GM12878 (cell line): ENCODE measurements around the gene ATG5. TPM values are rescaled to one million over a fixed set of nuclear protein-coding genes. Genes with fewer than 3 reads are reported as not detected.

Experiments
- ATAC-seq: fragments of 200-7000 bp; cut with Tn5 transposase; 3 replicates; pipeline ENCODE4 v1.9.1; 2020; ENCODE audit warnings: mild to moderate bottlenecking, moderate library complexity
- BruUV-seq: library from RNA; stranded (reverse); fragments of 400-500 nt; replicated peaks from 2 replicates; lab custom pipeline; 2021; lab: Mats Ljungman, UMichigan
- CTCF ChIA-PET: fragments of 300-600 bp; sonication (Branson Sonifier 250); formaldehyde crosslinking; extraction: SDS; loops from one replicate; lab custom pipeline; 2021; ENCODE audit warnings: inconsistent platforms; lab: Yijun Ruan, JAX
- POLR2A ChIA-PET: fragments of 350-600 bp; formaldehyde crosslinking; extraction: SDS; loops from one replicate; lab custom pipeline; 2021; ENCODE audit warnings: inconsistent platforms; lab: Charles Lee
- RAD21 ChIA-PET: fragments of 300-600 bp; sonication (Branson Sonifier 250); formaldehyde crosslinking; loops from one replicate; lab custom pipeline; 2023; ENCODE audit warnings: antibody characterized with exemption; ENCODE audit not compliant: unreplicated experiment; lab: Charles Lee
- SMC1A ChIA-PET: fragments of 300-600 bp; sonication (Branson Sonifier 250); formaldehyde crosslinking; loops from one replicate; lab custom pipeline; 2023; ENCODE audit not compliant: unreplicated experiment, uncharacterized antibody; lab: Charles Lee
- DNase-seq: peaks from one replicate; pipeline ENCODE4 v3.0.0-alpha.2; 2011; ENCODE audit warnings: low read depth, low spot score
- FAIRE-seq: peaks from 3 replicates; lab custom pipeline; 2011; peaks lifted over from hg19 to GRCh38; lab: Jason Lieb, UNC
- H2AFZ ChIP-seq: 2 replicates; pipeline ENCODE4 v1.6.0; 2011; ENCODE audit warnings: low read depth, low read length, control low read depth; ENCODE audit not compliant: control insufficient read depth
- H3K27ac ChIP-seq: 2 replicates; pipeline ENCODE4 v1.5.1; 2011; ENCODE audit warnings: control low read depth; ENCODE audit not compliant: control insufficient read depth, insufficient read depth
- H3K27me3 ChIP-seq, 2 experiments: replicated peaks in 1 of 2; 2 replicates each; pipeline versions ENCODE4 v1.6.0 to v1.6.1; 2011; ENCODE audit warnings: low read length in 1 of 2; ENCODE audit not compliant: control insufficient read depth in 2 of 2, insufficient read depth in 2 of 2
- H3K36me3 ChIP-seq, 2 experiments: 2 replicates each; pipeline ENCODE4 v1.5.1; 2011; ENCODE audit warnings: low read length in 1 of 2; ENCODE audit not compliant: control insufficient read depth in 2 of 2, insufficient read depth in 2 of 2
- H3K4me1 ChIP-seq: 2 replicates; pipeline ENCODE4 v1.6.1; 2011; ENCODE audit warnings: mild to moderate bottlenecking, low read length, moderate library complexity, mixed read lengths; ENCODE audit not compliant: control insufficient read depth, insufficient read depth
- H3K4me2 ChIP-seq: 2 replicates; pipeline ENCODE4 v1.6.0; 2011; ENCODE audit warnings: control low read depth; ENCODE audit not compliant: control insufficient read depth, insufficient read depth
- H3K4me3 ChIP-seq: fragments of 200-600 bp; sonication (generic); 2 replicates; pipeline ENCODE4 v1.5.1; 2016
- H3K79me2 ChIP-seq: 2 replicates; pipeline ENCODE4 v1.6.0; 2011; ENCODE audit warnings: low read length; ENCODE audit not compliant: control insufficient read depth, insufficient read depth
- H3K9ac ChIP-seq: 2 replicates; pipeline ENCODE4 v1.8.0; 2011; ENCODE audit warnings: low read length, control low read depth, mixed read lengths; ENCODE audit not compliant: control insufficient read depth, insufficient read depth
- H3K9me3 ChIP-seq: replicated peaks from 3 replicates; pipeline ENCODE4 v1.5.1; 2011; ENCODE audit warnings: mild to moderate bottlenecking, low read length; ENCODE audit not compliant: control insufficient read depth, insufficient read depth
- H4K20me1 ChIP-seq: 2 replicates; pipeline ENCODE4 v1.6.0; 2011; ENCODE audit not compliant: control insufficient read depth, insufficient read depth
- ASH2L ChIP-seq: fragments of 300-600, 200-600 bp; sonication (generic); IDR thresholded peaks from 2 replicates; pipeline ENCODE4 v1.6.1; 2017; ENCODE audit warnings: low read depth, mild to moderate bottlenecking, borderline replicate concordance
- BCLAF1 ChIP-seq: fragments of 450-650 bp; IDR thresholded peaks from 2 replicates; pipeline ENCODE4 v1.6.1; 2017; ENCODE audit warnings: antibody characterized with exemption, mild to moderate bottlenecking, moderate library complexity
- BRCA1 ChIP-seq: IDR thresholded peaks from 2 replicates; pipeline ENCODE4 v1.6.1; 2011; ENCODE audit warnings: low read depth, low read length, improper control_type of control experiment
- CEBPB ChIP-seq, 2 experiments: fragments of 150-350 bp in 1 of 2; IDR thresholded peaks; 2 replicates each; pipeline ENCODE4 v1.6.1; 2012 to 2014; ENCODE audit warnings: low read depth in 2 of 2, low read length in 2 of 2, borderline replicate concordance in 1 of 2, inconsistent platforms in 1 of 2
- DPF2 ChIP-seq: fragments of 450-650 bp; IDR thresholded peaks from 2 replicates; pipeline ENCODE4 v1.6.1; 2017; ENCODE audit warnings: mild to moderate bottlenecking
- IKZF1 ChIP-seq: fragments of 450-650 bp; conservative IDR thresholded peaks from 2 replicates; pipeline ENCODE4 v1.6.1; 2017; ENCODE audit warnings: antibody characterized with exemption, mild to moderate bottlenecking
- IRF4 ChIP-seq: IDR thresholded peaks from 2 replicates; pipeline ENCODE4 v1.6.1; 2011; ENCODE audit warnings: low read depth, low read length
- KAT2A ChIP-seq: conservative IDR thresholded peaks from 2 replicates; pipeline ENCODE4 v1.6.1; 2011; ENCODE audit warnings: low read depth, low read length; ENCODE audit not compliant: control insufficient read depth
- MTA3 ChIP-seq: IDR thresholded peaks from 2 replicates; pipeline ENCODE4 v1.6.1; 2012; ENCODE audit warnings: low read length, inconsistent platforms, borderline replicate concordance
- MYB ChIP-seq: fragments of 150-350 bp; IDR thresholded peaks from 2 replicates; pipeline ENCODE4 v1.6.1; 2014; ENCODE audit warnings: mild to moderate bottlenecking, low read depth, low read length, borderline replicate concordance
- MYC ChIP-seq: IDR thresholded peaks from 2 replicates; pipeline ENCODE4 v1.6.1; 2011; ENCODE audit warnings: mild to moderate bottlenecking, low read length, moderate library complexity, inconsistent platforms; ENCODE audit not compliant: insufficient read depth, insufficient replicate concordance, insufficient read length, severe bottlenecking
- NR2F1 ChIP-seq: fragments of 450-650 bp; conservative IDR thresholded peaks from 2 replicates; pipeline ENCODE4 v1.6.1; 2017; ENCODE audit warnings: mild to moderate bottlenecking
- PAX5 ChIP-seq: IDR thresholded peaks from 2 replicates; pipeline ENCODE4 v1.6.1; 2011; ENCODE audit warnings: low read depth, low read length, borderline replicate concordance
- WGBS: methylation state at CpG from one replicate; pipeline ENCODE4 v1.1.6; 2016; ENCODE audit warnings: low lambda C conversion rate; ENCODE audit not compliant: insufficient replicate concordance, insufficient coverage; ENCODE audit errors: missing lambda C conversion rate; 5-methylcytosine and 5-hydroxymethylcytosine counted together
- in situ Hi-C: fragments of 300-500 bp; cut with MboI; formaldehyde crosslinking; loops from 9 replicates; pipeline ENCODE4 v1.14.3; 2018; ENCODE audit warnings: mixed read lengths
- intact Hi-C: fragments of 100-400 bp; cut with micrococcal nuclease; formaldehyde crosslinking; loops from one replicate; pipeline ENCODE4 v1.14.2; 2022; ENCODE audit not compliant: unreplicated experiment
- polyA plus RNA-seq, 11 experiments: library from polyadenylated mRNA; depleted of rRNA in 4 of 11; unstranded in 6 of 11; stranded (reverse) in 5 of 11; fragments of >200 nt; fragmentation: Nextera tagmentation in 4 of 11; fragmentation: Illumina TruSeq in 1 of 11; extraction: Ambion mirVana in 4 of 11; extraction: Trizol in 1 of 11; gene quantifications; 1 replicate in 1 of 11; 2 replicates in 10 of 11; pipeline versions ENCODE4 v1.2.1 to v1.2.3, GENCODE V29; 2011 to 2016; ENCODE audit warnings: inconsistent platforms in 2 of 11, missing spikeins in 2 of 11, low read depth in 1 of 11
- total RNA-seq, 4 experiments: library from RNA; depleted of rRNA in 3 of 4; stranded (reverse); fragments of >200 nt in 3 of 4; fragmentation: Illumina TruSeq in 1 of 4; extraction: Trizol in 1 of 4; gene quantifications; 2 replicates each; pipeline versions ENCODE4 v1.2.1 to v1.2.3, GENCODE V29; 2013 to 2021
- TF ChIP-seq, protein P1 (sequence below): fragments of 450-650 bp; formaldehyde crosslinking; IDR thresholded peaks from 2 replicates; pipeline ENCODE4 v1.5.0; 2022; ENCODE audit warnings: mild to moderate bottlenecking, missing genetic modification characterization
- TF ChIP-seq, protein P2 (sequence below): fragments of 450-650 bp; formaldehyde crosslinking; IDR thresholded peaks from 2 replicates; pipeline ENCODE4 v1.4.0; 2022; ENCODE audit warnings: mild to moderate bottlenecking, moderate library complexity

Gene ATG5
- total and polyA plus RNA-seq, 10 of the 15 experiments (the other 5 are each of a cell fraction or from before 2014, with no cell fraction given) = 12.9 to 51.8 (median 23.9) TPM

DNA sequence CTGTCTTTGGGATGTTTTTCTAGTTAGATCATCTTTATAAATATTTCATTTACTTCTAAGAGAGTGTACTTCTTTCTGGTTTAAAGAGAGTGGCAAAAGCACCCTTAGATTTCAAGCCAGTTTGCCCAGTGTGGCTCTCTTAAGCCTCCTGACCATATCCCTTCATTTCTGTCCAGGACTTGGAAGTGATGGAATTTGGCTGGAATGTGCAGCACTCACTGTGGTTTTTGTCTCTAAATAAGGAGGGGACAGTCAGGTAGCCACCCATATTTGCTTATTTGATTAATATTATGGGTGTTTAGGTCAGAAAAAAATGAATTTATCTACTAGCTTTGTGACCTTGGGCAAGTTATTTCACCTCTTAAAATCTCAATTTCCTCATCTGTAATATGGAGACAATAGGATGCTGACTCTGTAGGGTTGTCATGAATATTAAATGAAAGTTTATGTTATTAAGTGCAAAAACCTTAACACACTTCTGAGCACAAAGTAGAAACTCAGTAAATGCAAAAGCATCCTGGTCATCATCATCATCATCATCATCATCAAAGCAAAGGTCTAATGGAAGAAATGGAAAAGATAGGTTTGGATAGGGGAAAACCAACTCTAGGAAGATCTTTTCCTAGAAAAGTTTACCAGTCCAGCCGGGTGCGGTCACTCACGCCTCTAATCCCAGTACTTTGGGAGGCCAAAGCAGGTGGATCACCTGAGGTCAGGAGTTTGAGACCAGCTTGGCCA lies 38.0 kb upstream of the ATG5 start:
- H4K20me1 ChIP-seq = no peaks in the 10 kb centered on the region
- FAIRE-seq (no peak), ATAC-seq (no peak), DNase-seq (no peak)
- intact Hi-C loops = no loop called here
- no peak overlapping the region for H3K9ac ChIP-seq
- H3K79me2 ChIP-seq = no peaks in the 10 kb centered on the region
- H3K4me1 ChIP-seq = 0 out of 2 replicates have a peak, but pooled peaks cover 3% of the 10 kb centered on the region
- no TSS peak for BruUV-seq
- no peak overlapping the region for H3K4me2 ChIP-seq
- ChIA-PET SMC1A (no interaction called here), RAD21 (no interaction called here), CTCF (no interaction called here), POLR2A (no interaction called here)
- peaks cover 4 to 13% of the 10 kb centered on the region in 2 experiments for H3K27me3 ChIP-seq
- 88% methylated on average over 3 of the region's 3 CpGs for WGBS
- no peaks in the 10 kb centered on the region for H3K36me3 ChIP-seq
- no peak overlapping the region for H2AFZ ChIP-seq
- no peak overlapping the region for H3K27ac ChIP-seq
- no peak overlapping the region for H3K4me3 ChIP-seq
- in situ Hi-C loops = no loop called here
- no peaks in the 10 kb centered on the region for H3K9me3 ChIP-seq
- TF ChIP-seq, protein P1, sequence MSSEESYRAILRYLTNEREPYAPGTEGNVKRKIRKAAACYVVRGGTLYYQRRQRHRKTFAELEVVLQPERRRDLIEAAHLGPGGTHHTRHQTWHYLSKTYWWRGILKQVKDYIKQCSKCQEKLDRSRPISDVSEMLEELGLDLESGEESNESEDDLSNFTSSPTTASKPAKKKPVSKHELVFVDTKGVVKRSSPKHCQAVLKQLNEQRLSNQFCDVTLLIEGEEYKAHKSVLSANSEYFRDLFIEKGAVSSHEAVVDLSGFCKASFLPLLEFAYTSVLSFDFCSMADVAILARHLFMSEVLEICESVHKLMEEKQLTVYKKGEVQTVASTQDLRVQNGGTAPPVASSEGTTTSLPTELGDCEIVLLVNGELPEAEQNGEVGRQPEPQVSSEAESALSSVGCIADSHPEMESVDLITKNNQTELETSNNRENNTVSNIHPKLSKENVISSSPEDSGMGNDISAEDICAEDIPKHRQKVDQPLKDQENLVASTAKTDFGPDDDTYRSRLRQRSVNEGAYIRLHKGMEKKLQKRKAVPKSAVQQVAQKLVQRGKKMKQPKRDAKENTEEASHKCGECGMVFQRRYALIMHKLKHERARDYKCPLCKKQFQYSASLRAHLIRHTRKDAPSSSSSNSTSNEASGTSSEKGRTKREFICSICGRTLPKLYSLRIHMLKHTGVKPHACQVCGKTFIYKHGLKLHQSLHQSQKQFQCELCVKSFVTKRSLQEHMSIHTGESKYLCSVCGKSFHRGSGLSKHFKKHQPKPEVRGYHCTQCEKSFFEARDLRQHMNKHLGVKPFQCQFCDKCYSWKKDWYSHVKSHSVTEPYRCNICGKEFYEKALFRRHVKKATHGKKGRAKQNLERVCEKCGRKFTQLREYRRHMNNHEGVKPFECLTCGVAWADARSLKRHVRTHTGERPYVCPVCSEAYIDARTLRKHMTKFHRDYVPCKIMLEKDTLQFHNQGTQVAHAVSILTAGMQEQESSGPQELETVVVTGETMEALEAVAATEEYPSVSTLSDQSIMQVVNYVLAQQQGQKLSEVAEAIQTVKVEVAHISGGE (CRISPR knock-in tag) = no peak
- no peak for TF ChIP-seq MTA3
- TF ChIP-seq PAX5 = no peak
- no peak for TF ChIP-seq KAT2A
- no peak for TF ChIP-seq IKZF1
- TF ChIP-seq BRCA1 = no peak
- TF ChIP-seq ASH2L = no peak
- no peak for TF ChIP-seq IRF4
- no peak for TF ChIP-seq BCLAF1
- TF ChIP-seq, protein P2, sequence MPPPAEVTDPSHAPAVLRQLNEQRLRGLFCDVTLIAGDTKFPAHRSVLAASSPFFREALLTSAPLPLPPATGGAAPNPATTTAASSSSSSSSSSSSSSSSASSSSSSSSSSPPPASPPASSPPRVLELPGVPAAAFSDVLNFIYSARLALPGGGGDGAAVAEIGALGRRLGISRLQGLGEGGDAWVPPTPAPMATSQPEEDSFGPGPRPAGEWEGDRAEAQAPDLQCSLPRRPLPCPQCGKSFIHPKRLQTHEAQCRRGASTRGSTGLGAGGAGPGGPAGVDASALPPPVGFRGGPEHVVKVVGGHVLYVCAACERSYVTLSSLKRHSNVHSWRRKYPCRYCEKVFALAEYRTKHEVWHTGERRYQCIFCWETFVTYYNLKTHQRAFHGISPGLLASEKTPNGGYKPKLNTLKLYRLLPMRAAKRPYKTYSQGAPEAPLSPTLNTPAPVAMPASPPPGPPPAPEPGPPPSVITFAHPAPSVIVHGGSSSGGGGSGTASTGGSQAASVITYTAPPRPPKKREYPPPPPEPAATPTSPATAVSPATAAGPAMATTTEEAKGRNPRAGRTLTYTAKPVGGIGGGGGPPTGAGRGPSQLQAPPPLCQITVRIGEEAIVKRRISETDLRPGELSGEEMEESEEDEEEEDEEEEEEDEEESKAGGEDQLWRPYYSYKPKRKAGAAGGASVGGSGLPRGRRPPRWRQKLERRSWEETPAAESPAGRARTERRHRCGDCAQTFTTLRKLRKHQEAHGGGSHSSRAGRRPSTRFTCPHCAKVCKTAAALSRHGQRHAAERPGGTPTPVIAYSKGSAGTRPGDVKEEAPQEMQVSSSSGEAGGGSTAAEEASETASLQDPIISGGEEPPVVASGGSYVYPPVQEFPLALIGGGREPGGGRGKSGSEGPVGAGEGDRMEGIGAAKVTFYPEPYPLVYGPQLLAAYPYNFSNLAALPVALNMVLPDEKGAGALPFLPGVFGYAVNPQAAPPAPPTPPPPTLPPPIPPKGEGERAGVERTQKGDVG = no peak
- no peak for TF ChIP-seq NR2F1
- TF ChIP-seq MYB = no peak
- TF ChIP-seq DPF2 = no peak
- TF ChIP-seq MYC = no peak
- TF ChIP-seq CEBPB (IDR thresholded peaks at IDR 0.05; ENCODE audit: borderline replicate concordance in 1 of 2, low read depth in 2 of 2, low read length in 2 of 2) = no peak
